Tibial nerve (tissue), 4 donors: ENCODE results near the gene SDCBP2.

Source experiments
- EP300 ChIP-seq, 2 donors: sonication (generic); formaldehyde crosslinking; IDR thresholded peaks; one replicate each; pipeline ENCODE4 v1.6.1; 2017; ENCODE audit warnings: antibody characterized with exemption in 2 of 2, mild to moderate bottlenecking in 1 of 2
- POLR2A ChIP-seq, 2 donors: fragments of 450-650 bp; IDR thresholded peaks; one replicate each; pipeline ENCODE4 v1.6.1; 2017; ENCODE audit warnings: antibody characterized with exemption in 2 of 2, mild to moderate bottlenecking in 2 of 2, moderate library complexity in 2 of 2
- TF ChIP-seq, protein P1 (sequence below), 5 experiments: fragments of 200-600 bp in 3 of 5; fragments of 450-650 bp in 2 of 5; sonication (generic) in 3 of 5; IDR thresholded peaks; one replicate each; pipeline ENCODE4 v1.5.1; 2016 to 2019; ENCODE audit warnings: antibody characterized with exemption in 5 of 5, mild to moderate bottlenecking in 3 of 5, moderate library complexity in 2 of 5

DNA sequence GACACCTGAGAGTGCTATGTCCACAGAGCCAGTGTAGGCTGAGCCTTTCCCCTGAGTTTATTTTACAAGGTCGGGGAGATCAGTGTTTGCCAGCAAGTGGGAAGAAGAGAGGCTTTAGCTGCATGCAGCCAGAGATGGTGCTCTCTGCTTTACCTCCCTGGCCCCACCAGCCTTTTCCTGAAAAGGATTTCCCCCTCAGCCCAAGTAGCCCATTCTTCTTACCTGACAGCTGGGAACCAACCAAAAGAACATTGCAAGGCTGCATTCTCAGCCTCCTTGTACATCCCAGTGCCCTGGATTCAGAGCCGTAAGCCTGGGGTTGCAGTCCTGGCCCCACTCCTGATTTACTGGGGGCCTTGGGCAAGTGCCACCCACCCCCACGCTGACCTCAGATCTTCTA lies 46.0 kb downstream of the SDCBP2 start:
- TF ChIP-seq POLR2A (IDR thresholded peaks at IDR 0.05) (no peak), EP300 (IDR thresholded peaks at IDR 0.05) (no peak)
- TF ChIP-seq, protein P1, sequence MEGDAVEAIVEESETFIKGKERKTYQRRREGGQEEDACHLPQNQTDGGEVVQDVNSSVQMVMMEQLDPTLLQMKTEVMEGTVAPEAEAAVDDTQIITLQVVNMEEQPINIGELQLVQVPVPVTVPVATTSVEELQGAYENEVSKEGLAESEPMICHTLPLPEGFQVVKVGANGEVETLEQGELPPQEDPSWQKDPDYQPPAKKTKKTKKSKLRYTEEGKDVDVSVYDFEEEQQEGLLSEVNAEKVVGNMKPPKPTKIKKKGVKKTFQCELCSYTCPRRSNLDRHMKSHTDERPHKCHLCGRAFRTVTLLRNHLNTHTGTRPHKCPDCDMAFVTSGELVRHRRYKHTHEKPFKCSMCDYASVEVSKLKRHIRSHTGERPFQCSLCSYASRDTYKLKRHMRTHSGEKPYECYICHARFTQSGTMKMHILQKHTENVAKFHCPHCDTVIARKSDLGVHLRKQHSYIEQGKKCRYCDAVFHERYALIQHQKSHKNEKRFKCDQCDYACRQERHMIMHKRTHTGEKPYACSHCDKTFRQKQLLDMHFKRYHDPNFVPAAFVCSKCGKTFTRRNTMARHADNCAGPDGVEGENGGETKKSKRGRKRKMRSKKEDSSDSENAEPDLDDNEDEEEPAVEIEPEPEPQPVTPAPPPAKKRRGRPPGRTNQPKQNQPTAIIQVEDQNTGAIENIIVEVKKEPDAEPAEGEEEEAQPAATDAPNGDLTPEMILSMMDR (IDR thresholded peaks at IDR 0.05), result no peak
